Hindlimb muscle (tissue), 1 donor: ENCODE measurements around the gene IL17A. TPM values are rescaled to one million over a fixed set of nuclear protein-coding genes. Genes with fewer than 3 reads are reported as not detected.

Source experiments
- DNase-seq: peaks from one replicate; pipeline ENCODE4 v3.0.0-alpha.2; 2013
- polyA plus RNA-seq: library from polyadenylated mRNA; unstranded; fragments of 120-200 nt; gene quantifications from one replicate; pipeline ENCODE4 v1.2.1, GENCODE V29; 2013; ENCODE audit not compliant: insufficient read length

The IL17A gene
- not detected for polyA plus RNA-seq

DNA sequence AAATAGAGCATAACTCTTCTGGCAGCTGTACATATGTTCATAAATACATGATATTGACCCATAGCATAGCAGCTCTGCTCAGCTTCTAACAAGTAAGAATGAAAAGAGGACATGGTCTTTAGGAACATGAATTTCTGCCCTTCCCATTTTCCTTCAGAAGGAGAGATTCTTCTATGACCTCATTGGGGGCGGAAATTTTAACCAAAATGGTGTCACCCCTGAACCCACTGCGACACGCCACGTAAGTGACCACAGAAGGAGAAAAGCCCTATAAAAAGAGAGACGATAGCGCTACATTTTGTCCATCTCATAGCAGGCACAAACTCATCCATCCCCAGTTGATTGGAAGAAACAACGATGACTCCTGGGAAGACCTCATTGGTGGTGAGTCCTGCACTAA is at the start of gene IL17A:
Gene IL17A (plus strand): TSS at position 301 of the 400 bp plus-strand sequence. CDS start 57 bp downstream, at position 358.
- DNase-seq, result no peak

DNA sequence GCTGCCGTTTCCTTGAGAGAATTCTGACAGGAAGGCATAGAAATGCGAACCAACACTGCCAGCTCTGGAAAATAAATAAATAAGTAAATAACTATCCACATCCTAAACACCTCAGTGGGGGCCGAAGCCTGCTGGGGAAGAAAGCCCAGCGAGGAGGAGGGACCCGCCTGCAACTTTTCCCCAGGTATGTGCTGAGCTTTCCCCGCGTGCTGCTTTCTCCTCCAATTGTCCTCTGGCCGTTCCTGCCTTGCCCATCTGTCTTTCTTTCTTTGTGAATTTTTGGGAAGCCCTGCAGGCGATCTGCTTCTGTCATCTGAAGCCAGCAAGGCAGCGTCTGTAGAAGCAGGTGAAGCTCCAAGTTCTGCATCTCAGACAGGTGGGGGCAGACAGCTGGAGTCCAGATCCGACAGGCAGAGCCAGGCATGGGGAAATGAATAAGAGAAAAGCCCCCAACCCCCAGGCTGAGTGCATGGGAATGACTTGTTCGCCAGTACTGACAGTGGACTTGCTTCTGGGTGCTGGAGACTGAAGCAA is 49.2 kb upstream of the IL17A start:
- DNase-seq, result no peak

GRCh38 chr6:52138284-52138683 is 47.9 kb upstream of the IL17A start:
- DNase-seq, result no peak

GRCh38 chr6:52139985-52140680 is 46.0 kb upstream of the IL17A start:
- no peak for DNase-seq

GRCh38 chr6:52141596-52141995 is 44.6 kb upstream of the IL17A start:
- DNase-seq, result no peak

- no peak for DNase-seq
These were observed 43.6 kb upstream of the IL17A start for GRCh38 chr6:52142556-52142955.

DNA sequence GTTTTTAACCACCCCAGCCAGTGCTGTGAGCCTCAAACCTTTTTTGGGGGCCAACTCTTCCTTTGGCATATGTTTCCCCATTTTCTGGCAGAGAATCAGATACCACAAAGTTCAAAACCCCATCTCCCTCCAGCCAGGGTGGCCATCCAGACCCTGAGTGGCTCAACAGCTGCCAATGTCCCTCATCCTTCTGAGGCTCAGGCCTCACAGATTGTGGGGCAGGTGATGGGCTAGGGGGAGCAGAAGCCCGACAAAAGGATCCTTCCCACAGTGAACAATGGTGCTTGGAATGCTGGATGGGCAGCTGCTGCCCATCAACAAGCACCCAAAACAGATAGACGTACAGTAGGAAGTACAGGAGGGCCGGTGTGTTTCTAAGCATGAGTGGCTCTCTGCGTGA is 42.6 kb upstream of the IL17A start:
- no peak for DNase-seq

GRCh38 chr6:52144196-52145076 is 41.7 kb upstream of the IL17A start:
- no peak for DNase-seq

GRCh38 chr6:52146851-52147445 is 39.2 kb upstream of the IL17A start:
- DNase-seq, result no peak

GRCh38 chr6:52149076-52149475 is 37.1 kb upstream of the IL17A start:
- DNase-seq, result no peak

DNA sequence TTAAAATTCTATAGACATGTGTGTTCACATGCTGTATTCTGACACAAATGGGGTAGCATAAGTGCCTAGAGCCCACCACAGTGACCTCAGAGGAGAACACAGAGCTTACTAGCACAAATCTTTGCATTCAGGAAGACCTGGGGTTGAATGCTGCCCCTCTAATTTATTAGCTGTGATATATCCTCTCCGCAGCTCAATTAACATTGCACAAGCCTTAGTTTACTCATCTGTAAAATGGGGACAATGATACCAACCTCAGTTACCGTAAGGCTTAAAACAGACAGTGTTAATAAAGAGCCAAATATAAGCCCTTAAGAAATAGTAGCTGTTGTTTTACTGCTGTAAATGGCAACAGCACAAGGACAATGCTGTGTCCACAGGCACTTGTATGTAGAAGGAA is 36.2 kb upstream of the IL17A start:
- no peak for DNase-seq

DNA sequence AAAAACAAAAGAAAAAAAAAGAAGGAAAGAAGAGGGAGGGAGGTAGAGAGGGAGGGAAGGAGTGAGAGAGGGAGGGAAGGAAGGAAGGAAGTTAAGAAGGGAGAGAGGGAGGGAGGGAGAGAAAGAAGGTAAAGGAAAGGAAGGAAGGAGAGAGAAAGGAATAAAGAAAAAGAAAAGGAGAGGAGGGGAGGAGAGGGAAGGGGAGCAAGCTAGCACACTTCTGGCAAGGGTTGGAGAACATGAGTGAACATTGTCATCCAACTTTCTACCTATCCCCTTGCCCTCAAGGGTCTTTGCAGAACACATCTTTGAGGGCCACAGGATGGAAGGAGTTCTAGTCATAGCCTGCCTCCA is 34.1 kb upstream of the IL17A start:
- no peak for DNase-seq

DNA sequence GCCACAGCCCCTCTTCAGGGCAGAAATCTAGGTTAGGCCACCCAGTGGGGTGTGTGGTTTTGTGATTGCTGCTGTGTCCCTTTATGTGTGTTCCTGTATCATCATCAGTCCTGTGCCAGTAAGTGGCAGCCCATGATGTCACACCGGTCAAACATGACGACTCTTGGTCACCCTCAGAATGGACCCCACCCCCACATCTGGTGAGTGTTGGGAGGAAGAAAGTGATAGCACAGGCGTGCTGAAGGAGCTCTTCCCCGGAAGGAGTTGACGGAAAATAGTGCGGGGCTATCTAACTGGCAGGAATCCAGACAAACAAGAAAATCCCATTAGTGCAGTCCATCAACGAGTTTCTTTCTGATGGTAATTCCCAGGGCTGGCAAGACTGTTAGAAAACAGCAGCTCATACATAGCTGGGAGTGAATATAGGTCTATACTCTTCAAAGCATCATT is 33.4 kb upstream of the IL17A start:
- DNase-seq, result no peak

DNA sequence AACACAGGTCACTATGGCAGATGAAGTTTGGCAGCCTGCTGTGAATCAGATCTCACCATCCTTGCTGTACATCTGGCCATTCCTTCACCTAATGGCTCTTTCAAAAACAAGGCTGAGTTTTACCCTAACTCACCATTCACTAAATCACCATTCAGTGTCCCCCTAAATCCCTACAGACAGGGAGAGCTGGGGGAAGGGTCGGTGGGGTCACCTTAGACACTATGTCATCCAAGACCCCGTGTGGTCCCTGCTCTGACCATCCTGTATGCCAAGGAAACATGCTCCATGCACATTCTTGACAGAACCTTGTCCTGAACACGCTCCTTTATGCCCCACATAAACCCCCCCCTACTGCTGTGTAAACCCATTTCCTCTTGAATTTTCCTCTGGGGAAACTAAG is 31.8 kb upstream of the IL17A start:
- DNase-seq, result no peak

DNA sequence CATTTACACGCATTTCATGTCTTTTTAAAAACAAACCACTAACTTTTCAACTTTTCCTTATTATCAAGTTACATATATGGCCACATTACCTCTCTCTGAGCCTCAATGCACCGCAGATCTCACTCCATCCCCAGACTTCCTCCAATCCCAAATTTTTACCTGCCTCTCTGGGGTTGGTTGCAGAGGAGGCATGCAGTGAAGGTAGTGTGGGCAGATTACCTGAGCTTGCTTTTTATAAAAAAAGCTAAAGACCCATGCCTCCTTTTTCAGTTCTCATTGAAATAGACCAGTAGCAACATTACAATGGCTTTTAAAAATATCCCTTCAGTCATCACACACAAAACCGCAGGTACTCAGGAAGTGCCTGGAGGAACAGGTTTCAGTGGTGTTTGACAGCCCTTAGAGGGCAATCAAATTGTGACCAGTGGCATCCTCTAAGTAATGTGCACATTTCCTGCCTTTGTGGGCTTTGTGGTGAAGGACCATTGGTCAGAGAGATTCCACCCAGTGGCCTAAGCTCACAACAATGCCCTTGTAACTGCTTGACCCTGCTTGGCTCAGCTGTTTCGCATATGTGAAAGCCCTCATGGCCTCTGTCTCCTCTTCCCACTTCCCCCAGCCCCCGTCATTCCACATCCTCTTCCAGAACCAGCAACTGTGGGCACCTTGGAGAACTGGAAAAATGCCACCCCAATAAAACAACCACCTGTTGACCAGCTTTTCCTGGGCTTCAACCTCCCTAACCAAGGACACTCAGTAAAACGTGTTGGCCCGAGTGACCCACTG is 30.2 kb upstream of the IL17A start:
- no peak for DNase-seq

- no peak for DNase-seq
These were observed 28.8 kb upstream of the IL17A start for GRCh38 chr6:52157301-52157941.

DNA sequence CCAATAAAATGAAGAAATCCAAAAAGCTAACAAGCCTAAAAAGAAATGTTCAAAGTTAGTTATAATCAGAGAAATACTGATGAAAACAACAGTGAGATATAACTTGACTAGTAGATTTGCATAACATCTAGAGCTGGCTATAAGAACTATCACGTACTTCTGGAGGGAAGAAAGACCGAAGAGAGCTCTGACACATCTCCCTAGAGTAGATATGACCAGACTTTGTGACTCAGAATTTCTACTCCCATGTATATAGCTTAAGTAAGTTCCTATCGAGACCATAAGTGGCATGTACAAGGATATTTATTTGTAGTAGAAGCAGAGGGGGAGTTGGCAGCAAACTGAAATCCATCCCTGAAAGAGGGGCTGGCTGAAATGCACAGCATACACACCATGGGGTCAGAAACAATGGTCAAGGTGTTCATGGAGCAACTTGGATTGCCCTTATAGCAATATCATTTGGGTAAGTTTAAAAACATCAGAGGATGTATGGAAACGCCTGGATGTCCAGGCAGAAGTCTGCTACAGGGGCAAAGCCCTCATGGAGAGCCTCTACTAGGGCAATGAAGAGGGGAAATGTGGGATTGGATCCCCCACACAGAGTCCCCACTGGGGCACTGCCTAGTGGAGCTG is 25.6 kb upstream of the IL17A start:
- no peak for DNase-seq

DNA sequence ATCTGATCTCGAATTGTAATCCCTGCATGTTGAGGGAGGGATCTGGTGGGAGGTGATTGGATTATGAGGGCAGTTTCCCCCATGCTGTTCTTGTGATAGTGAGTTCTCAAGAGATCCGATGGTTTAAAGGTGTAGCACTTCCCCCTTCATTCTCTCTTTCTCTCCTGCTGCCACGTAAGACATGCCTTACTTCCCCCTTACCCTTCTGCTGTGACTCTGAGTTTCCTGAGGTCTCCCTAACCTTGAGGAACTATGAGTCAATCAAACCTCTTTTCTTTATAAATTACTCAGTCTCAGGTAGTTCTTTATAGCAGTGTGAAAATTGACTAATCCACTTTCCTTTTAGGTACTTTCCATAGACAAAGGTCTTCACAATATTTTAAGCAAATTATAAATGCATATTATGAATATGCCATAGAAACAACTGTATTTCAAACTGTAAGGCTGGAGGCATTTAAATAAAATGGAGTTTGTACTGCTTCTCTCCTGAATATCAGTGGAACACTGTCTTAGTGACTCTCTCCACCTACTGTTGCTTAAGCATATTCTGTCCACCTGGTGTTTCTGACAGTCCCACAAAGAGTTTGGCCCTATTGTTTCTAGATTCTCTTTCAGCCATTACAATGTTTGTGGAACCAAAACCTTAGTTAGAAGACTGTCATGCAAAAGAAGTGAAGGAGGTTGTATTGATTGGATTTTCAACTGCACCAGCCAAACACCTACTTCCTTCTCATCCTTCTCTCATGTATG is 24.3 kb upstream of the IL17A start:
- DNase-seq, result no peak

GRCh38 chr6:52162940-52163908 is 23.0 kb upstream of the IL17A start:
- DNase-seq, result no peak
